ENCODE data around the gene GPR32.
"Not testable (repeated sequence)": the region's sequence is repeated elsewhere in the genome, so short reads cannot be mapped to it uniquely, and the experiment has no call there.

GPR32 gene, protein sequence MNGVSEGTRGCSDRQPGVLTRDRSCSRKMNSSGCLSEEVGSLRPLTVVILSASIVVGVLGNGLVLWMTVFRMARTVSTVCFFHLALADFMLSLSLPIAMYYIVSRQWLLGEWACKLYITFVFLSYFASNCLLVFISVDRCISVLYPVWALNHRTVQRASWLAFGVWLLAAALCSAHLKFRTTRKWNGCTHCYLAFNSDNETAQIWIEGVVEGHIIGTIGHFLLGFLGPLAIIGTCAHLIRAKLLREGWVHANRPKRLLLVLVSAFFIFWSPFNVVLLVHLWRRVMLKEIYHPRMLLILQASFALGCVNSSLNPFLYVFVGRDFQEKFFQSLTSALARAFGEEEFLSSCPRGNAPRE

DNA sequence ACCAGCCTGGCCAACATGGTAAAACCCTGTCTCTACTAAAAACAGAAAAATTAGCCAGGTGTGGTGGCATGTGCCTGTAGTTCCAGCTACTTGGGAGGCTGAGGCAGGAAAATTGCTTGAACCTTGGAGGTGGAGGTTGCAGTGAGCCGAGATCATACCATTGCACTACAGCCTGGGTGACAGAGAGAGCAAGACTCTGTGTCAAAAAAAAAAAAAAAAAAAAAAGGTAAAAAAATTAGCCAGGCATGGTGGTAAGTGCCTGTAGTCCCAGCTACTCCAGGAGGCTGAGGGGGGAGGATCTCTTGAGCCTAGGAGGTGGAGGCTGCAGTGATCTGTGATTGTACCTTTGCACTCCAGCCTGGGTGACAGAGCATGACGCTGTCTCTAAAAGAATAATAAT lies at the start of gene GPR32:
GPR32 (plus strand) TSS at position 301 of the 400 bp plus-strand sequence. CDS start 137 bp downstream, outside the sequence.
- DNase-seq = not testable (repeated sequence)

DNA sequence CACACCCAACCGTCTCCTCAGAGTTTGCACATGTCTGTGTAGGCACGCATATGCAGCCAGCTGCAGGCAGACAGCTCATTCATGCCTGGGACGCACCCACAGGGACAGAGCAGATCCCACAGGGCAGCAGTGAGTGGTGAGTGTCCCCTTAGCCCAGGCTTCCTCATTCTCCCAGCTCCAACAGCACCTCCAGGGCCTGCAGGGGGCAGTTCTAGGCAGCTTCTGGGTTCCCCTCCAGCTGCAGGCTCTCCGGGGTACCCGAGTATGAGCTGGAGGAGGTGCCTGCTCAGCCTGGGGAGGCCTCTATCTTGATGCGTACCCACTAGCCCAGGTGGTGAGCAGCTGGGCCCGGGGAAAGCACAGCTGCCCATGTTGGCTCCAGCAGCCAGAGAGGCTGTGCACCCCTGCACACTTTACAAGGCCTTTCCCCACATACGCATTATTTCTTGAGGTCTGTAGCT lies 49.3 kb upstream of the GPR32 start:
- no peak for DNase-seq

DNA sequence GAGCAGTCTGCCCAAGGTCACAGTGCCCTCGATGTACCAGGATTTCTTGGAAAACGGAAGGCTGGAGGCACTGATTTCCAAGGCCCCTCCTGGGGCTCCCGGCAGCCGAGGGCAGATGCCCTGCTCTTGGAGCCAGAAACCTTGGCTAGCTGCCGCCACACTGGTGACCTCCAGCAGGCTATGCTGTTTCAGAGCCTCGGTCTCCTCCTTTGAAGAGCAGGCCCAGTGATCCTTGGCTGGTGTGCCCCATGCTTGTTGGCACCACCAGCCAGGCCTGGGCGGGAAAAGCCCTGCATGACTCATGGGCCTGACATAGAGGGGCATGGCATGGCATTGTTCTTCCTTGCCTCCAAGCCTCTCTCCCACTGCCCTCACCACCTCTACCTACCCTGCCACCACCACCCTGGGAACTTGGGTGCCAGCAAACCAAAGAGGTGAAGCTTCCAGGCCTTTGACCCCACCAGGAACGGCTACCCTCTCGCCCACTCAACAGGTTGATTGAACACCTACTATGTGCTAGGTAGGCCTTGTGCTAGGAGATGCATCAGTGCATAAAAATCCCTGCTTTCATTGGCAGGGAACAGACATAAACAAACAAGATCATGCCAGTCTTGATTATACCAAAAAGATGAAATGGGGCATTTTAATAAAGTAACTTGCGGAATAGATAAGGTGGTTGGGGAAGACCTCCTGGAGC lies 48.7 kb upstream of the GPR32 start:
- no peak for DNase-seq

DNA sequence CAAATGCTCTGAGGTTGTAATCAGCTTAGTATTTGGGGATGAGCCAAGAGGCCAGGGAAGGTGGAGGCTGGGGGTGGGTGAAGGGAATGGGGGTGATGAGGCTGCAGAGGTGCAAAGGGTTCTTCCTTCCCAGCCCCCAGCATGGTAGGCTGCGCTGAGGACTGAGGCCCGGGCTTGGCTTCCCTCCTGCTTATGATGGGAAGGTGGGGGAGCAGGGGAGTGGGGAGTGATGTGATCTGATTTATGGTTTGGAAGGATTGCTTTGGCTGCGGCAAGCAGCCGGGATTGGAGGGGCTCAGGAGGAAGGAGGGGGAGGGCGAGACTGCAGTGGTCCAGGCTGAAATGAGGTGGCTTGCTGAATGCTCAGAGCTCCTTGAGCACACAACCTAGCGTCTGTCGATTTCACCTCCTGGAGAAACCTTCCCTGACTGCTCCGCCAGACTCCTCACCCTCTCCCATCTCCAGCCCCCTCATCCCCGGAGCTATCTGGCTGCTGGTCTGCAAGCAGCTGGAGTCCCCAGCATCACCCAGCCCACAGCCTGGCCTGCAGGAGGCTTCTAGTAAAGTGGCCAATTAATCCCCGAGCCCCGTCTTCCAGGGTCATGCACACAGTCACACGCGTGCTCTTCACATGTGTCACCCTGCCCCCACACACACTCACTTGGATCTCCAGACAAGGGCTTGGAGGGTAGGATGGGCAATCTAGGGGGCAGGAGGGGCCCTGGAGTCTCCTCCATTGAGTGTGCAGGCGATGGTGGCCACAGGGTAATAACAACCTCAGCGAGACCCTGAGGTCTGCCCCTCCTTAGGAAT lies 47.9 kb upstream of the GPR32 start:
- DNase-seq = no peak

DNA sequence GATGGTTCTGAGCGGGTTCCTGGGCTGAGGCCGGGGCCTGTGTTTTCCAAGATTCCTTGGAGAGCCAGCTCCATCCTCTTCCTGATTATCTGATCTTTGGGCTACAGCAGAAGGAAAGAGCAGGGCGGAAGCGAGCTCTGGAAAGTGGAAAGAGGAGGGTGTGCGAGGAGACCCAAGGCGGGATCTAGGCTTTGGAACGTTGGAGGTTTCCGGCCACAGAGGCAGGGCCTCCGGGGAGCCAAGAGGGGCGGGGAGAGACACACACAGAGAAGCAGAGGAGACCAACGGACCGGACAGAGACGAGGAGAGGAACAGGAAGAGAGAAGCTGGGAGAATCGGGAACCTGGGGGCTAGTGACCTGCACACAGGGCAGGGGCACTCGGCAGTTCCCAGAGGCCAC lies 47.2 kb upstream of the GPR32 start, which contains the start of gene CLEC11A:
CLEC11A (plus strand) TSS at position 296 of the 400 bp plus-strand sequence. CDS start 162 bp downstream, outside the sequence.
- DNase-seq = no peak

DNA sequence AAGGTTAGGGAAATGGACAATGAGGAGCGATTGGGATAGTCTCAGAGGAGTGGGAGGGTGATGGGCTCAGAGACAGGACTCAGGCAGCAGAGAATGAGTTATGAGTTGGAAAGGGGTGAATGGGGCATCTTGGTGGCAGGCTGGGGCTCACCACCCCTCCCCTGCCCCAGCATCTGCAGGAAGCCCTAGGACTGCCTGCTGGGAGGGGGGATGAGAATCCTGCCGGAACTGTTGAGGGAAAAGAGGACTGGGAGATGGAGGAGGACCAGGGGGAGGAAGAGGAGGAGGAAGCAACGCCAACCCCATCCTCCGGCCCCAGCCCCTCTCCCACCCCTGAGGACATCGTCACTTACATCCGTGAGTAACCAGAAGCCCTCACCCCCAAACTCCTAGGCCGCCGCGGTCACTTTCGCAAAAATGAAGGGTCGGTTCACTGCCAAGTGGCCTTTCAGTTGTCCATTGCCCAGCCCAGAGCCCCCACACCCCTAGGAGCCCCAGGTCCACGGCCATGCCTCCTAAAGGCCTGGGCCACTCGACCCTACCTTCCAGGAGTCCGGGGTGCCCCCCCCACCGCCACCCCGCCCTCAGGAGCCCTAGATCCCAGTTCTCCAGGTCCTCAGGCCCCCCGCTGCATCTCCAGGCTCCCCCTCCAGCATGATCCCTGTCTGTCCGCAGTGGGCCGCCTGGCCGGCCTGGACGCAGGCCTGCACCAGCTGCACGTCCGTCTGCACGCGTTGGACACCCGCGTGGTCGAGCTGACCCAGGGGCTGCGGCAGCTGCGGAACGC lies 46.3 kb upstream of the GPR32 start:
- no peak for DNase-seq

DNA sequence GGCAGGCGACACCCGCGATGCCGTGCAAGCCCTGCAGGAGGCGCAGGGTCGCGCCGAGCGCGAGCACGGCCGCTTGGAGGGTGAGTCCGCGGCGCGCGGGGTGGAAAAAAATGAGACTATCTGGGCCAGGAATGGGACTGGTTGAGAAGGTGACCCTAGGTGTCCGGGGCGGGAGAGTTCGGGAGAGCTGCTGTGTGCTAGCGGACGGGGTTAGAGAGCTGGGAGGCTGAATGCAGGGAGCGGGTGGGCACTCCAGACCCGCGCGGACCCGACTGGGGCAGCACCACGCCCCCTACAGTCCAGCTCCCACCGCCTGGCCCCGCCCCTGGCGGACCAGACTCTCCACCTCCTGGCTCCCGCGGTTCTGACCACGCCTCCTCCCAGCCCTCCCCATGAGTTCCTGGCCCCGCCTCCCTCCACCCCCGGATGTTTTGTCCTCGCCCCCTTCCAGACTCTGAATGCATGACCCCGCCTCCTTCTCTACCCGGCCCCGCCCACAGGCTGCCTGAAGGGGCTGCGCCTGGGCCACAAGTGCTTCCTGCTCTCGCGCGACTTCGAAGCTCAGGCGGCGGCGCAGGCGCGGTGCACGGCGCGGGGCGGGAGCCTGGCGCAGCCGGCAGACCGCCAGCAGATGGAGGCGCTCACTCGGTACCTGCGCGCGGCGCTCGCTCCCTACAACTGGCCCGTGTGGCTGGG lies 45.6 kb upstream of the GPR32 start:
- DNase-seq = no peak

DNA sequence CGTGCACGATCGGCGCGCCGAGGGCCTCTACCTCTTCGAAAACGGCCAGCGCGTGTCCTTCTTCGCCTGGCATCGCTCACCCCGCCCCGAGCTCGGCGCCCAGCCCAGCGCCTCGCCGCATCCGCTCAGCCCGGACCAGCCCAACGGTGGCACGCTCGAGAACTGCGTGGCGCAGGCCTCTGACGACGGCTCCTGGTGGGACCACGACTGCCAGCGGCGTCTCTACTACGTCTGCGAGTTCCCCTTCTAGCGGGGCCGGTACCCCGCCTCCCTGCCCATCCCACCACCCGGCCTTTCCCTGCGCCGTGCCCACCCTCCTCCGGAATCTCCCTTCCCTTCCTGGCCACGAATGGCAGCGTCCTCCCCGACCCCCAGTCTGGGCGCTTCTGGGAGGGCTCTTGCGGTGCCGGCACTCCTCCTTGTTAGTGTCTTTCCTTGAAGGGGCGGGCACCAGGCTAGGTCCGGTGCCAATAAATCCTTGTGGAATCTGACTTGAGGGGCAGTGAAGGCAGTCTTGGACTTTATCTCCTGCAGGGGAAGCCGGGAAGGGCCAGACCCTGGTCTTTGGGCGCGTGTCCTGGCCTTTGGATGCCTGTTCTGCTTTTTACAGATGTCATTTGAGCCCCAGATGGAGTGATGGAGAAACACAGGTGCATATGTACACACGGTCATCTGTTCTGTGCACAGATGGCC lies 44.9 kb upstream of the GPR32 start:
- no peak for DNase-seq

DNA sequence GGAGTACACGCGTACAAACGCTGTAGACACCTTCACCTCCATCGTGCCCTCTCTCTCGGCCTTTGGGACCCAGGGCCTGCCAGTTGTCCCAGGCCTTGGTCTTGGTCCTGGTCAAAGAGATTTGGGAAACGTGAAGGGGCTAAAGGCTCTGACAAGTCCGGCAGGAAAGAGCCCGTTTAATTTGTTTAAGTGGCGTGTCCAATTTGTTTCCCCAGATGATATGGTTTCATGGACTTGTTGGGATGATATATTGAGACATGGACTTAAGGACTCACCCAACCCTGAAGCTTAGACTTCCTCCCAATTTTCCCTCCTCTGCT lies 44.4 kb upstream of the GPR32 start:
- no peak for DNase-seq

DNA sequence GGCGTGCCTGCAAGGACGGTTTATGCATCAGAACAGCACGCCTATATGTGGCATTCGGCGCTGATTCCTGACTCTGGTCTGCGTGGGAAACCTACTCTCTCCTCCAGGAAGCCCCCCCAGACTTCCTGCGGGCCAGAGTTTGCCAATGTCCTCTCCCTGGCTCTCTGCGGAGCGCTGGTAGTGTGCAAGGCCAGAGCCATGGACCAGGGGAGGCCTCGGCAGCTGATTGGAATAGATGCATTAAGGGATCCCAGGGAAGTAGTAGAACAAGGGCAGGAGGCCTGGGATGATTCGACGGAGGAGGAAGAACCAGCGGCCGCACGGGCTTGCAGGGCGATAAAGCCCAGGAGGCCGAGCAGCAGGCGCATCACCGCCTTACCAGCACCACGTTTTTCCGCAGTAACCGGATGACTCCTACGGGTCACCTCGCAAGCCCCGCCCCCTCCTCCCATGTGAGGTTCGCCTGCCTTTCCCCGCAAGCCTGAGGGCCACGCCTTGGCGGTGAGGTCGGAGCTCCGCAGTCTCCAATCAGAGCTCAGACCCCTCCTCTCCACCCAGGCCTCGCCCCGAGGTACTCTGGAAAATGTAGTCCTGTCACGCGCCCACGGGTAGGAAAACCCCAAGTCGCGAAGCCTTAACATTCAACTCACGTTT lies 42.1 kb upstream of the GPR32 start:
- DNase-seq = no peak

DNA sequence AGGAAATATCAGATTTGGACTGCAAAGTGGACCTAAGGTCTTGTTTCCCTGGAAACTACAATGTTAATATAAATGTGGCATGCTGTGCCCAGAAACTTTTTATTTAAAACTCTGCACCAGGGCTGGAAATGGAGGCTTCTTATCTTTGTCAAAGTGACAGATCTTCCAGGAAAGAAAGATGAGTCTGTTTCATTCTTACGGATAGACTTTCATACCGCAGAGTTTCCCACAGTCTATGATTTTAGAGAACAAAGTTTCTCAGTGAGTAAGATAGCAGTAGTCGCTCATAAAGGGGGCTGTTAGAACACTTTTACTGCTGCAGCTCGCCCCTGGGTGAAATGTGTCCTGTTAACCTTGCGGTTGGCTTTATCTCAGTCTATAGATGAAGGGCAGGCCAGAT lies 40.4 kb upstream of the GPR32 start:
- DNase-seq = no peak

DNA sequence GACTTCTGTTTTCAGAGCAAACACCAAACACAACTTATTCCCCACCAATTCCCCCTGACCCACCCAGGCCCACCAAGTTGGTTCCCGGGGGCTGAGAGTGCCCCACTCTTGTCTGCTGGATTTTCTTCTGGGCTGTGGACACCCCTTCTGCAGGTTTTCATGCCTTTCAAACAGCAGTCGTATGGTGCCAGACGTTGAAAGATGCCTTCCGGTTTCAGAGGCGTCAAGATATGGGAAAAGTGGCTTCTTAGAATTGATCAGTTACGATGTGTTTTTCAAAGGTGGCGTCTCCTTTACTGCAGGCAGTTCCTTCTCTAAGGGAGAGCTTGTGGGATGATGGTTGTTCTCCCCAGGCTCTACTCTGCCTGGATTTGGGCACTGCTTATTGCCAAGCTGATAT lies 34.4 kb upstream of the GPR32 start:
- DNase-seq = no peak

DNA sequence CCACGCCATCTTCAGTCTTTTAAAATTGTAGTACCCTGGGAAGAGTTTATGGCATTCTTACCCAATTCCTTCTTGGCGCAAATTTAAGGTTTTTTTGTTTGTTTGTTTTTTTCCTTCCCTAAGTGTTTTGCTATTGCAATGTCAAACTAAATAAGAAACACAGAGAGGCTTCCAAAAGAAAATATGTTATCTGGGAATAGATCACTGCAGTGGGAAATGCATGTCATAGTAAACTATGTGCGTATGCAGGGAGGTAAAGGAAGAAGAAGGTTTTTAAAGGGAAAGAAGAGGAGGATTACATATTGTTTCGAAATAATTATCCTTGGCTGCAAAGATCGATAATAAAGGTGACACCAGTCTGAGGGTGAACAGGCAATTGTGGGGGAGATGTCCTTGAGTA lies 33.9 kb upstream of the GPR32 start:
- DNase-seq = no peak

DNA sequence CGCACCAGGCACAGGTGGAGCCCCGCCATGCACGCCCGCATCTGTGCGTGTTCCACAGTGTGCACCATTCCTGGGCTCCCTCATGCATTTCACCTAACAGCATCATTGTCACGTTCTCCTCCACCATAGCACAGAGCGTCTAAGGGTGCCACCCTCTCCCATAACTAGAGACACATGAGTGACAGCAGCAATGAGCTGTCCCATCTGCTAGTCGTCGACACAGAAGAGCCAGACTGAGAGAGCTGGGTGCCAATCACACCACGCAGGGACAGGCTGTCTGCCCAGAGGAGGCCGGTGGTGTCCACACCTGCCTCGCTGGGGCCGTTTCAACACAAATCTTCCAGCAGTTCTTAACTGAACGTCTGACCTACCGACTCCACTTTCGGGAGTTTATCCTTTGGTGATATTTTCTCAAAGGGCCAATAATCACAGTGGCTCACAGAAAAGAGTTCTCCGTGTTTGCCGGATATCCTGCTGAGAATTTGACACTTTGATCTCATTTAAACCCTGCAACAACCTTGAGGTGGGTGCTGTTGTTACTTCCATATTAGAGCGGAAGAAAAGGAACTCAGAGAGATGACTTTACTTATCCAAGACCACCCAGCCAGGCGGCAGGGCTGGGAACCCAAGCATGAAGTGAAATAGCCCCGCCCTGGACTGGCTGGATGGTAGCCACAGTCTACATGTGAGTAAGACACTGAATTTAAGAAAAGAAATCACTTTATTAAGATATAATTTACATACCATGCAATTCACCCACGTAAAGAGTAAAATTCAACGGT lies 30.9 kb upstream of the GPR32 start:
- DNase-seq = no peak

DNA sequence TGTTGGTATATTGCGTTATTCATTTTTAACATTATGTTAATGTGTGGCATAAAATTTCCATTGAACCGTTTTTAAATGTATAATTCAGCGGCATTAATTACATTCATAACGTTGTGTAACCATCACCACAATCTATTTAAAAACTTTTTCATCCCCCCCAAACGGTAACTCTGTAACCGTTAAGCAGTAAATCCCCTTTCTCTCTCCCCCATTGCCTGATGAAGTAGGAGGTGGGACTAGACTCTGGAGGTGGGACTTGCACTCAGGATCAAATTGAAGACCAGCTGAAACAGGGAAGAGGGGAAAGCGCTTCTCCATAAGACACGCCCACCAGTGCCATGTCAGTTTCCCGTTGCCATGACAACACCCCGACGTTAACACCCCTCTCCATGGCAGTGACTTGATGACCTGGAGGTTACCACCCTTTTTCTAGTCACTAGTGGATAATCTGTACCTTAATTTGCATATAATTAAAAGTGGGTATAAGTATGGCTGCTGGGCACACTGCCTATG lies 30.3 kb upstream of the GPR32 start:
- DNase-seq = no peak

DNA sequence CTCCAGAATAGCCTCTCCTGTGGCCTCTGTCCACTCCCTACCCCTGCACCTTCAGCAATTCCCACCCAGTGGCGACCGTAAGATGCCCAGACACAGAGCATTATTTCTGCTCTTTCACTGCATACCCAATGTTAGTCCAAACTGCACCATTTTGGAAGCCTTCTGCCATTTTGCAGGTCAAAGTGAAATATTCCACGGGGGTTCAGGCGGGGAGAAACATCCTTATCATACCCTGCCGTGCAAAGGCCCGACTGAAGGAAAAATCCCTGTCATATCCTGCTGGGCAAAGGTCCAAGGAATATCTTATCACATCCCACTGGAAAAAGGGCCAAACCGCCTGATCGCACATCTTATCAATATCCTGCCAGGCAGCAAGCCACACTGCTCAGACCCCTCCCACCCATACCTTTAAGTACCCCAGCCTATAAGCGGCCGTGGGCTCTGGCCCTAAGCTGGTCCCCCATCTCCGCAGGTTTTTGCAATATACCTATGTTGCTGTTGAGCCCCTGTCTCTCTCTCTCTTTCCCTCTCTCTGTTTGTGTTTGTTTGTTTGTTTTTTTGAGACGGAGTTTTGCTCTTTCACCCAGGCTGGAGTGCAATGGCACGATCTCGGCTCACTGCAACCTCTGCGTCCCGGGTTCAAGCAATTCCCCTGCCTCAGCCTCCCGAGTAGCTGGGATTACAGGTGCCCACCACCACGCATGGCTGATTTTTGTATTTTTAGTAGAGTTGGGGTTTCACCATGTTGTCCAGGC lies 28.9 kb upstream of the GPR32 start:
- no peak for DNase-seq

DNA sequence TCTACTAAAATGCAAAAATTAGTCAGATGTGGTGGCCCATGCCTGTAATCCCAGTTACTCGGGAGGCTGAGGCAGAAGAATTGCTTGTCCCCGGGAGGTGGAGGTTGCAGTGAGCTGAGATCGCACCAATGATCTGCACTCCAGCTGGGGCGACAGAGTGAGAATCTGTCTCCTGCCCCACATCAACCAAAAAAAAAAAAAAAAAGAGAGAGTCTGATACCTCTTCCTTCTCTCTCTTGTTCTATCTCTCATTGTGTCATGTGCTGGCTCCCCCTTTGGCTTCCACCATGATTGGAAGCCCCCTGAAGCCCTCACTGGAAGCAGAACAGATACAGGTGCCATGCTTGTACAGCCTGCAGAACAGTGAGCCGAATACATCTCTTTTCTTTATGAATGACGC lies 26.7 kb upstream of the GPR32 start:
- no peak for DNase-seq

DNA sequence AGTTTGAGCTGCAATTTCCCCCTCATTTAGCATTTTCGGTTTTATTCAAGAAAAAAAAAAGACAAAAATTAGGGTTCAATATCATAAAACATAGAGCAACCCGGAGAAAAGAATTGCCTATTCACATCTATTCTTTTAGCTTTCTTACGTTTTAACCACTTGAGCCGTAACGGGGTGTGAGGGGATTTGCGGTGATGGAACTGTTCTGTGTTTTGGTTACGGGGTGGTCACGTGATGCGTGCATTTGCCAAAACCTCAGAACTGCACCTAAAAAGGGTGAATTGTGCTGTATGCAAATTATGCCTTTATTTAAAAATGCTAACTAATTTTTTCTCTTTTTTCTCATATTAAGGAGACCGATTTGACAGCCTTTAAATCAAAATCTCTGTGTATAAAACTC lies 25.0 kb upstream of the GPR32 start:
- no peak for DNase-seq

DNA sequence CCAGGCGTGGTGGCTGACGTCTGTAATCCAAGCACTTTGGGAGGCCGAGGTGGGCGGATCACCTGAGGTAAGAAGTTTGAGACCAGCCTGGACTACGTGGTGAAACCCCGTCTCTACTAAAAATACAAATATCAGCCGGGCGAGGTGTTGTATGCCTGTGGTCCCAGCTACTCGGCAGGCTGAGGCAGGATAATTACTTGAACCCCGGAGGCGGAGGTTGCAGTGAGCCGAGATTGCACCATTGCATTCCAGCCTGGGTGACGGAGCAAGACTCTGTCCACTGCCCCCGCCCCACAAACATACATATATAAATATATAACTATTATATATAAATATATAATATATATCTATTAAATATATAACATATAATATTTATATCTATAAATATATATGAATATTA lies 23.1 kb upstream of the GPR32 start:
- DNase-seq = not testable (repeated sequence)
